Smooth muscle cell (in vitro differentiated cells): ENCODE results near the gene MARK3. TPM values are rescaled to one million over a fixed set of nuclear protein-coding genes. Genes with fewer than 3 reads are reported as not detected.

ENCODE experiments used
- DNase-seq: peaks from one replicate; lab custom pipeline; 2025; ENCODE audit not compliant: unreplicated experiment; lab: John Stamatoyannopoulos, UW
- H2AFZ ChIP-seq: fragments of 200-600 bp; sonication (generic); 2 replicates; pipeline ENCODE4 v1.6.0; 2016; ENCODE audit warnings: antibody characterized with exemption, low read depth, mild to moderate bottlenecking
- H3F3A ChIP-seq: fragments of 200-600 bp; sonication (generic); 2 replicates; pipeline ENCODE4 v1.6.0; 2017; ENCODE audit warnings: antibody characterized with exemption, low read depth
- H3K27ac ChIP-seq: fragments of 200-600 bp; sonication (generic); 2 replicates; pipeline ENCODE4 v1.5.1; 2016; ENCODE audit warnings: low read depth, mild to moderate bottlenecking
- H3K27me3 ChIP-seq: fragments of 200-600 bp; sonication (generic); 2 replicates; pipeline ENCODE4 v1.6.1; 2016; ENCODE audit warnings: low read depth, mild to moderate bottlenecking
- H3K36me3 ChIP-seq: fragments of 200-600 bp; sonication (generic); 2 replicates; pipeline ENCODE4 v1.5.1; 2016; ENCODE audit warnings: low read depth
- H3K4me1 ChIP-seq: fragments of 200-600 bp; sonication (generic); 2 replicates; pipeline ENCODE4 v1.5.1; 2016; ENCODE audit warnings: low read depth
- H3K4me2 ChIP-seq: fragments of 200-600 bp; sonication (generic); 2 replicates; pipeline ENCODE4 v1.6.0; 2016; ENCODE audit warnings: mild to moderate bottlenecking
- H3K4me3 ChIP-seq: fragments of 200-600 bp; sonication (generic); 2 replicates; pipeline ENCODE4 v1.5.1; 2016; ENCODE audit warnings: mild to moderate bottlenecking
- H3K79me2 ChIP-seq: fragments of 200-600 bp; sonication (generic); 2 replicates; pipeline ENCODE4 v1.6.0; 2016; ENCODE audit warnings: low read depth, mild to moderate bottlenecking
- H3K9ac ChIP-seq: fragments of 200-600 bp; sonication (generic); 2 replicates; pipeline ENCODE4 v1.6.0; 2016; ENCODE audit warnings: low read depth
- H3K9me3 ChIP-seq: fragments of 200-600 bp; sonication (generic); replicated peaks from 2 replicates; pipeline ENCODE4 v1.5.1; 2016; ENCODE audit warnings: low read depth
- H4K20me1 ChIP-seq: fragments of 200-600 bp; sonication (generic); 2 replicates; pipeline ENCODE4 v1.6.0; 2016; ENCODE audit warnings: low read depth
- WGBS: methylation state at CpG from one replicate; pipeline ENCODE4 v1.1.7; 2016; ENCODE audit warnings: low lambda C conversion rate; 5-methylcytosine and 5-hydroxymethylcytosine counted together
- polyA plus RNA-seq: library from polyadenylated mRNA; unstranded; fragments of >200 nt; fragmentation: Nextera tagmentation; extraction: Ambion mirVana; gene quantifications from 2 replicates; pipeline ENCODE4 v1.2.1, GENCODE V29; 2016
- total RNA-seq: library from RNA; depleted of rRNA; stranded (reverse); fragments of >200 nt; gene quantifications from 2 replicates; pipeline ENCODE4 v1.2.3, GENCODE V29; 2014
- TF ChIP-seq, protein P1 (sequence below): fragments of 200-600 bp; sonication (generic); IDR thresholded peaks from 2 replicates; pipeline ENCODE4 v1.5.1; 2017; ENCODE audit warnings: borderline replicate concordance, mild to moderate bottlenecking, antibody characterized with exemption; ENCODE audit not compliant: insufficient read depth, poor library complexity, severe bottlenecking

Gene MARK3
- total and polyA plus RNA-seq, 2 experiments from 2014 or later: 63.2 to 68.4 TPM

DNA sequence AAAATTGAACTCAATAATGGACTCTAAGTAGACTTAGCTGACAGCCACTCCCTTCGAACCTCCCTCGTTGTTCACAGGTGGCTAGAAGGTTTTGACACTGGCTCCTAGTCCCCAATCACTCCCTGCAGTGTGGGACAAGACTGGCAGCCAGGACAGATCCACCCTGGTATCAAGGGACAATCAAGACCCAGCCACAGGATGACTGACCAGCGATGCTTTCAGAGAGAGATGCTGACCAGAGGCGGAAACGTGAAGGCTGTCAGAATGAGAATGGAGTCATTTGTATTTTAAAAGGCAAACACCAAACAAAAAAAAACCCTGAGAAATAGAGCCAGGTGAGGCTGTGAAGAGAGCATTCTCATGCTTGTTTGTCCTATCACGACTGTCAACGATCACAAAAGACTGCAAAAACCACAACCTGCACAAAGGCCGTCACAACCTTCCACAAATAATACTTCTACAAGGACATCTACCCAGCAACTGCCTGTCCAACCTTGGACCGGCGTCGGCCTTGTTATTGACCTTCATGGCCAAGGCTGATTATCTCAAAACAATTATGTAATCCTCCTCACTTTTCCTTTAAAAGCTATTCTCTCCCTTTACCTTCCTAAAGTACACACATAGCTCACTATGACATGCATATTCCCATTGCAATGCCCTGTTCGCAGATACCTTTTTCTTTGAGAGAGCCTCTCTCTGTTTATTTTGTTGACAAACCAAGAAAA, 38.0 kb upstream of the MARK3 start:
- Histone ChIP-seq H4K20me1 (peaks cover 34% of the 10 kb centered on the region), H3K79me2 (no peaks in the 10 kb centered on the region), H3K27me3 (no peaks in the 10 kb centered on the region), H3K4me2 (no peak overlapping the region), H3K4me1 (no peaks in the 10 kb centered on the region), H3K27ac (no peak overlapping the region), H3F3A (peaks cover 34% of the 10 kb centered on the region), H3K9ac (no peak overlapping the region), H3K9me3 (no peaks in the 10 kb centered on the region), H3K36me3 (peaks cover 17% of the 10 kb centered on the region), H3K4me3 (no peak overlapping the region), H2AFZ (no peak overlapping the region)
- no peak for DNase-seq
- WGBS: 67% methylated on average over 12 of the region's 12 CpGs
- TF ChIP-seq, protein P1, sequence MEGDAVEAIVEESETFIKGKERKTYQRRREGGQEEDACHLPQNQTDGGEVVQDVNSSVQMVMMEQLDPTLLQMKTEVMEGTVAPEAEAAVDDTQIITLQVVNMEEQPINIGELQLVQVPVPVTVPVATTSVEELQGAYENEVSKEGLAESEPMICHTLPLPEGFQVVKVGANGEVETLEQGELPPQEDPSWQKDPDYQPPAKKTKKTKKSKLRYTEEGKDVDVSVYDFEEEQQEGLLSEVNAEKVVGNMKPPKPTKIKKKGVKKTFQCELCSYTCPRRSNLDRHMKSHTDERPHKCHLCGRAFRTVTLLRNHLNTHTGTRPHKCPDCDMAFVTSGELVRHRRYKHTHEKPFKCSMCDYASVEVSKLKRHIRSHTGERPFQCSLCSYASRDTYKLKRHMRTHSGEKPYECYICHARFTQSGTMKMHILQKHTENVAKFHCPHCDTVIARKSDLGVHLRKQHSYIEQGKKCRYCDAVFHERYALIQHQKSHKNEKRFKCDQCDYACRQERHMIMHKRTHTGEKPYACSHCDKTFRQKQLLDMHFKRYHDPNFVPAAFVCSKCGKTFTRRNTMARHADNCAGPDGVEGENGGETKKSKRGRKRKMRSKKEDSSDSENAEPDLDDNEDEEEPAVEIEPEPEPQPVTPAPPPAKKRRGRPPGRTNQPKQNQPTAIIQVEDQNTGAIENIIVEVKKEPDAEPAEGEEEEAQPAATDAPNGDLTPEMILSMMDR: no peak

DNA sequence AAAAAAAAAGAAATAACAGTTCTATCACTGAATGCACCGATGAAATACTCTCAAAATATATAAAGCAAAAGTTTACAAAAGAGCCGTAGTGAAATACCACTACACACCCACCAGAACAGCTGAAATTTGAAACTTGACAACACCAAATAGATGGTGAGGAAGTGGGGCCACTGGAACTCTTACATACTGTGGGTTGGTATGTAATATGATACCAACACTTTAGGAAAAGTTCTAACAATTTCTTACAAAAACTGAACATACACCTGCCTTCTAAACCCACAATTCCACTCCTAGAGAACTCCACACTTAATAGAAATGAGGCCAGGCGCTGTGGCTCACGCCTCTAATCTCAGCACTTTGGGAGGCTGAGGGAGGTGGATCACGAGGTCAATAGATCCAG, 37.1 kb upstream of the MARK3 start:
- DNase-seq: no peak
- peaks cover 10% of the 10 kb centered on the region for H3K36me3 ChIP-seq
- H3K27me3 ChIP-seq: no peaks in the 10 kb centered on the region
- H4K20me1 ChIP-seq: peaks cover 25% of the 10 kb centered on the region
- no peak overlapping the region for H3K9ac ChIP-seq
- H3K79me2 ChIP-seq: no peaks in the 10 kb centered on the region
- H3K27ac ChIP-seq: no peak overlapping the region
- 78% methylated on average over 5 of the region's 5 CpGs for WGBS
- peaks cover 27% of the 10 kb centered on the region for H3F3A ChIP-seq
- no peak overlapping the region for H3K4me3 ChIP-seq
- no peaks in the 10 kb centered on the region for H3K4me1 ChIP-seq
- H2AFZ ChIP-seq: no peak overlapping the region
- H3K4me2 ChIP-seq: no peak overlapping the region
- H3K9me3 ChIP-seq: no peaks in the 10 kb centered on the region
- TF ChIP-seq, protein P1: no peak

DNA sequence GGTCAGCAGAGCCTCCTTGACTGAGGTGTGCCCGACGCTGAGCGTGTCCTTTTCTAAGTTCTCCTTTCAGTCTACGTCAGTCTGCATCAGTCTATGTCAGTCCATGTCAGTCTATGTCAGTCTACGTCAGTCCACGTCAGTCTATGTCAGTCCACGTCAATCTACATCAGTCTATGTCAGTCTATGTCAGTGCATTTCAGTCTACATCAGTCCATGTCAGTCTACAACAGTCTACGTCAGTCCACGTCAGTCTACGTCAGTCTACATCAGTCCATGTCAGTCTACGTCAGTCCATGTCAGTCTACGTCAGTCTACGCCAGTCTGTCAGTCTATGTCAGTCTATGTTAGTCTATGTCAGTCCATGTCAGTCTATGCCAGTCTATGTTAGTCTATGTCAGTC, 35.2 kb upstream of the MARK3 start:
- 91% methylated on average over 13 of the region's 13 CpGs for WGBS

More for the DNA sequence above, 35.2 kb upstream of the MARK3 start:
- no peaks in the 10 kb centered on the region for H3K36me3 ChIP-seq
- H3K4me1 ChIP-seq: no peaks in the 10 kb centered on the region
- H3K4me3 ChIP-seq: no peak overlapping the region
- H3K9me3 ChIP-seq: no peaks in the 10 kb centered on the region
- no peak overlapping the region for H3K27ac ChIP-seq
- H3F3A ChIP-seq: peaks cover 10% of the 10 kb centered on the region
- TF ChIP-seq, protein P1: no peak
- no peak overlapping the region for H3K4me2 ChIP-seq
- H3K79me2 ChIP-seq: no peaks in the 10 kb centered on the region
- H2AFZ ChIP-seq: no peak overlapping the region
- no peak for DNase-seq
- H3K27me3 ChIP-seq: no peaks in the 10 kb centered on the region
- H4K20me1 ChIP-seq: peaks cover 6% of the 10 kb centered on the region
- no peak overlapping the region for H3K9ac ChIP-seq
